HCEC 1CT (cell line): ENCODE results near the gene REM2.
A peak's percentile ranks its signal among the peaks of the same experiment; 100 is the strongest.
"Not testable (repeated sequence)": the region's sequence is repeated elsewhere in the genome, so short reads cannot be mapped to it uniquely, and the experiment has no call there.

Experiments
- DNase-seq: peaks from one replicate; pipeline ENCODE4 v3.0.0-alpha.2; 2017

The REM2 gene

GRCh38 chr14:22898302-22899090 lies 15.5 kb downstream of the REM2 start:
- peak; percentile 93 for DNase-seq

GRCh38 chr14:22900081-22900799 lies 17.2 kb downstream of the REM2 start:
- peak; percentile 70 for DNase-seq

- no peak for DNase-seq
Measured at GRCh38 chr14:22901799-22902198, 18.8 kb downstream of the REM2 start.

GRCh38 chr14:22903742-22904087 lies 20.7 kb downstream of the REM2 start:
- DNase-seq = no peak

GRCh38 chr14:22905627-22906026 lies 22.6 kb downstream of the REM2 start:
- DNase-seq = no peak

GRCh38 chr14:22906073-22906472 lies 23.1 kb downstream of the REM2 start:
- no peak for DNase-seq

- no peak for DNase-seq
Measured at GRCh38 chr14:22907429-22907828, 24.4 kb downstream of the REM2 start.

GRCh38 chr14:22908601-22909000 lies 25.6 kb downstream of the REM2 start:
- DNase-seq = no peak

- DNase-seq = no peak
Measured at GRCh38 chr14:22910916-22911315, 27.9 kb downstream of the REM2 start.

- DNase-seq = not testable (repeated sequence)
Measured at GRCh38 chr14:22914836-22915235, 31.8 kb downstream of the REM2 start.

- no peak for DNase-seq
Measured at GRCh38 chr14:22915886-22916521, 33.0 kb downstream of the REM2 start.

GRCh38 chr14:22918804-22919600 lies 36.0 kb downstream of the REM2 start, which contains the start of gene RBM23:
RBM23 (minus strand) TSS chr14:22919149.
- peak; percentile 100 for DNase-seq

- no peak for DNase-seq
Measured at GRCh38 chr14:22919601-22919921, 36.5 kb downstream of the REM2 start.

GRCh38 chr14:22920697-22921096 lies 37.7 kb downstream of the REM2 start:
- no peak for DNase-seq

- no peak for DNase-seq
Measured at GRCh38 chr14:22922294-22922693, 39.3 kb downstream of the REM2 start.

GRCh38 chr14:22923746-22924145 lies 40.7 kb downstream of the REM2 start:
- DNase-seq = no peak

- DNase-seq = no peak
Measured at GRCh38 chr14:22925513-22925912, 42.5 kb downstream of the REM2 start.

GRCh38 chr14:22926316-22926715 lies 43.3 kb downstream of the REM2 start:
- peak; percentile 47 for DNase-seq

GRCh38 chr14:22928237-22929103 lies 45.4 kb downstream of the REM2 start:
- DNase-seq = no peak

- DNase-seq = peak; percentile 100
Measured at GRCh38 chr14:22929104-22929960, 46.3 kb downstream of the REM2 start, which contains the start of gene PRMT5. PRMT5 (minus strand) TSS chr14:22929376; CDS start chr14:22929361, 15 bp downstream.

- no peak for DNase-seq
Measured at GRCh38 chr14:22929961-22930364, 46.9 kb downstream of the REM2 start.
